KMS-11 (cell line): ENCODE measurements around the gene TMEM273.

Experiments
- H2AFZ ChIP-seq: fragments of 200-600 bp; sonication (generic); 2 replicates; pipeline ENCODE4 v1.6.1; 2016; ENCODE audit warnings: antibody characterized with exemption, mixed run types, low read depth
- H3K27ac ChIP-seq: fragments of 200-600 bp; sonication (generic); 2 replicates; pipeline ENCODE4 v1.6.1; 2016; ENCODE audit warnings: mild to moderate bottlenecking, mixed run types
- H3K27me3 ChIP-seq: fragments of 200-600 bp; sonication (generic); 2 replicates; pipeline ENCODE4 v1.6.1; 2017; ENCODE audit warnings: mild to moderate bottlenecking, low read depth, mixed run types, moderate library complexity; ENCODE audit not compliant: insufficient read depth
- H3K36me3 ChIP-seq: fragments of 200-600 bp; sonication (generic); 2 replicates; pipeline ENCODE4 v1.6.1; 2017; ENCODE audit warnings: mild to moderate bottlenecking, mixed run types; ENCODE audit not compliant: insufficient read depth
- H3K4me1 ChIP-seq: fragments of 200-600 bp; sonication (generic); 2 replicates; pipeline ENCODE4 v1.6.1; 2016; ENCODE audit warnings: mild to moderate bottlenecking, low read depth, mixed run types; ENCODE audit not compliant: poor library complexity, severe bottlenecking
- H3K4me2 ChIP-seq: fragments of 200-600 bp; sonication (generic); 2 replicates; pipeline ENCODE4 v1.7.0; 2016; ENCODE audit warnings: mild to moderate bottlenecking, mixed run types
- H3K4me3 ChIP-seq: fragments of 200-600 bp; sonication (generic); IDR thresholded peaks from 2 replicates; pipeline ENCODE4 v1.6.1; 2017; ENCODE audit warnings: low read depth, low read length, mixed read lengths; ENCODE audit not compliant: insufficient read depth
- H3K79me2 ChIP-seq: fragments of 200-600 bp; sonication (generic); 2 replicates; pipeline ENCODE4 v1.6.1; 2016; ENCODE audit warnings: low read depth, mixed run types; ENCODE audit not compliant: insufficient read depth
- H3K9ac ChIP-seq: fragments of 200-600 bp; sonication (generic); 2 replicates; pipeline ENCODE4 v1.6.1; 2016; ENCODE audit warnings: mild to moderate bottlenecking, mixed run types
- H4K20me1 ChIP-seq: fragments of 200-600 bp; sonication (generic); 2 replicates; pipeline ENCODE4 v1.6.1; 2016; ENCODE audit warnings: mild to moderate bottlenecking, mixed run types; ENCODE audit not compliant: insufficient read depth
- CTCF ChIP-seq: fragments of 200-600 bp; sonication (generic); conservative IDR thresholded peaks from 2 replicates; pipeline ENCODE4 v1.6.1; 2017; ENCODE audit warnings: low read depth, mild to moderate bottlenecking, antibody characterized with exemption, low read length, moderate library complexity, mixed read lengths

TMEM273 gene

GRCh38 chr10:49153971-49154370 lies 34.2 kb downstream of the TMEM273 start:
- H3K4me2 ChIP-seq: no peak overlapping the region
- H3K9ac ChIP-seq: no peak overlapping the region
- H3K79me2 ChIP-seq: no peaks in the 10 kb centered on the region
- H2AFZ ChIP-seq: no peak overlapping the region
- no peak for TF ChIP-seq CTCF
- H3K4me1 ChIP-seq: no peaks in the 10 kb centered on the region
- H3K4me3 ChIP-seq: no peak overlapping the region
- H3K27ac ChIP-seq: no peak overlapping the region
- no peaks in the 10 kb centered on the region for H3K36me3 ChIP-seq
- H3K27me3 ChIP-seq: no peaks in the 10 kb centered on the region
- H4K20me1 ChIP-seq: no peaks in the 10 kb centered on the region

DNA sequence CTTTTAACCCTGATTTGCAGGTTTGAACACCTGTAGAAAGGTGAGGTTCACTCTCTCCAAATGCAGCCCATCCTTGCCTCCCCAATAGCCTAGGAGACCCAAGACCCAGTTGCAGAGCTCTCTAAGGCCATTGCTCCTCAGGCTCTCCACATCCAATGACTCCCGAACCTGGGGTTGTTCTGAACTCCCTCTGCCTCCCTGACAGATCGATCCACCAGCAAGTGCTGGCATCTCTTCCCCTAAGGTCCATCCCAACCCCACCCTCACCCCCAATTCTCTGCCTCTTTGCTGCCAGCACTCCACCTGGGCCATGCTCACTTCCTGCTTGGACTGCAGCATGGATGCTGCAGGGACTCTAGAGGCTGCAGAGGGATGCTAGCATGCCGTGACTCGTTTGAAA lies 35.1 kb downstream of the TMEM273 start:
- H3K27ac ChIP-seq: no peak overlapping the region
- no peak overlapping the region for H3K4me3 ChIP-seq
- H3K79me2 ChIP-seq: no peaks in the 10 kb centered on the region
- no peak overlapping the region for H2AFZ ChIP-seq
- H3K36me3 ChIP-seq: no peaks in the 10 kb centered on the region
- H3K4me2 ChIP-seq: no peak overlapping the region
- no peaks in the 10 kb centered on the region for H4K20me1 ChIP-seq
- H3K27me3 ChIP-seq: no peaks in the 10 kb centered on the region
- no peaks in the 10 kb centered on the region for H3K4me1 ChIP-seq
- TF ChIP-seq CTCF: no peak
- H3K9ac ChIP-seq: no peak overlapping the region

DNA sequence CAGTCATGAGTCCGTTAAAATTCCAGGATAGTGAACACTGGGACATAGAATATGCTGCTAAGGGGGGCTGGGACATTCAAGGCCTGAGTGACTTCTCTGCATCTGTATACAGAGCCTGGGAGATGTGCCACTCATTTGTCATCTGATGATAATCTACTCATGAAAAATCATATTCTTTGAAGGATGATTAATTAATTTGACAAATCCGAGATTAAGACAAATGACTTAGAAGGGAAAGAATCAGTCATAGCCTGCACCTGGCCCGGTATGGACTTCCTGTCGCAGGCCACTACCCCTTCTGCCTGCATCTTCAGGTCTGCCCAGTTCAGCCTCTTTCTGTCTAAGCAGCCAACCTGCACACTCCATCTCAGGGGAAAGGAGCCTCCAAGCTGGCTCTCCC lies 35.5 kb downstream of the TMEM273 start:
- Histone ChIP-seq H3K27me3 (no peaks in the 10 kb centered on the region), H3K79me2 (no peaks in the 10 kb centered on the region), H4K20me1 (no peaks in the 10 kb centered on the region), H2AFZ (no peak overlapping the region), H3K4me3 (no peak overlapping the region), H3K4me2 (no peak overlapping the region), H3K4me1 (no peaks in the 10 kb centered on the region), H3K9ac (no peak overlapping the region), H3K27ac (no peak overlapping the region), H3K36me3 (no peaks in the 10 kb centered on the region)
- no peak for TF ChIP-seq CTCF

DNA sequence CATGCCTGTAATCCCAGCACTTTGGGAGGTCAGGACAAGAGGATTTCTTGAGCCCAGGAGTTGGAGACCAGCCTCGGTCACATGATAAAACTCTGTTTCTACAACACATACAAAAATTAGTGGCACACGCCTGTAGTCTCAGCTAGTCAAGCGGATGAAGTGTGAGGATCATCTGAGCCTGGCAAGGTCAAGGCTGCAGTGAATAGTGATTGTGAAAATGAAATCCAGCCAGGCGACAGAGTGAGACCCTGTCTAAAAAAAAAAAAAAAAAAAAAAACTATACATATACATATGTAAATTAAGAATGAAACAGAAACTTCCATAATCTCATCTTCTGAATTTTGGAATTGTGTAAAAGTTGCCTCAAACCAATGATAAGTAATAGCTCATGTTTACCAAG lies 36.2 kb downstream of the TMEM273 start:
- Histone ChIP-seq H3K27ac (no peak overlapping the region), H4K20me1 (no peaks in the 10 kb centered on the region), H3K9ac (no peak overlapping the region), H3K4me1 (no peaks in the 10 kb centered on the region), H3K36me3 (no peaks in the 10 kb centered on the region), H3K4me3 (no peak overlapping the region), H2AFZ (no peak overlapping the region), H3K79me2 (no peaks in the 10 kb centered on the region), H3K4me2 (no peak overlapping the region), H3K27me3 (no peaks in the 10 kb centered on the region)
- TF ChIP-seq CTCF: no peak

- Histone ChIP-seq H4K20me1 (no peaks in the 10 kb centered on the region), H3K36me3 (no peaks in the 10 kb centered on the region), H3K4me3 (no peak overlapping the region), H3K4me1 (no peaks in the 10 kb centered on the region), H2AFZ (no peak overlapping the region), H3K9ac (no peak overlapping the region), H3K79me2 (no peaks in the 10 kb centered on the region), H3K27me3 (no peaks in the 10 kb centered on the region), H3K4me2 (no peak overlapping the region), H3K27ac (no peak overlapping the region)
- no peak for TF ChIP-seq CTCF
Measured at GRCh38 chr10:49151481-49151880, 36.7 kb downstream of the TMEM273 start.
